Breast epithelium (tissue), 3 donors: Measurements from ENCODE around the gene URAD.

Experiments
- POLR2AphosphoS5 ChIP-seq, 3 donors: sonication (generic); formaldehyde crosslinking; IDR thresholded peaks; one replicate each; pipeline ENCODE4 v1.6.1; 2017; ENCODE audit warnings: antibody characterized with exemption in 3 of 3
- TF ChIP-seq, protein P1 (sequence below), 3 donors: fragments of 450-650 bp; IDR thresholded peaks; one replicate each; pipeline ENCODE4 v1.5.1; 2016 to 2017; ENCODE audit warnings: antibody characterized with exemption in 3 of 3, mild to moderate bottlenecking in 3 of 3, moderate library complexity in 3 of 3

GRCh38 chr13:27967736-27968315 is 20.7 kb downstream of the URAD start:
- TF ChIP-seq POLR2AphosphoS5 (IDR thresholded peaks at IDR 0.05), result no peak
- TF ChIP-seq, protein P1, sequence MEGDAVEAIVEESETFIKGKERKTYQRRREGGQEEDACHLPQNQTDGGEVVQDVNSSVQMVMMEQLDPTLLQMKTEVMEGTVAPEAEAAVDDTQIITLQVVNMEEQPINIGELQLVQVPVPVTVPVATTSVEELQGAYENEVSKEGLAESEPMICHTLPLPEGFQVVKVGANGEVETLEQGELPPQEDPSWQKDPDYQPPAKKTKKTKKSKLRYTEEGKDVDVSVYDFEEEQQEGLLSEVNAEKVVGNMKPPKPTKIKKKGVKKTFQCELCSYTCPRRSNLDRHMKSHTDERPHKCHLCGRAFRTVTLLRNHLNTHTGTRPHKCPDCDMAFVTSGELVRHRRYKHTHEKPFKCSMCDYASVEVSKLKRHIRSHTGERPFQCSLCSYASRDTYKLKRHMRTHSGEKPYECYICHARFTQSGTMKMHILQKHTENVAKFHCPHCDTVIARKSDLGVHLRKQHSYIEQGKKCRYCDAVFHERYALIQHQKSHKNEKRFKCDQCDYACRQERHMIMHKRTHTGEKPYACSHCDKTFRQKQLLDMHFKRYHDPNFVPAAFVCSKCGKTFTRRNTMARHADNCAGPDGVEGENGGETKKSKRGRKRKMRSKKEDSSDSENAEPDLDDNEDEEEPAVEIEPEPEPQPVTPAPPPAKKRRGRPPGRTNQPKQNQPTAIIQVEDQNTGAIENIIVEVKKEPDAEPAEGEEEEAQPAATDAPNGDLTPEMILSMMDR (IDR thresholded peaks at IDR 0.05), result no peak
